HG03558 (cell line): Measurements from ENCODE around the gene FNBP1.

Experiments
- ATAC-seq: cut with Tn5 transposase; IDR thresholded peaks from one replicate; pipeline ENCODE4 v1.9.1; 2021; ENCODE audit warnings: moderate number of reproducible peaks; ENCODE audit not compliant: unreplicated experiment; ENCODE audit errors: extremely low read depth

FNBP1 gene

DNA sequence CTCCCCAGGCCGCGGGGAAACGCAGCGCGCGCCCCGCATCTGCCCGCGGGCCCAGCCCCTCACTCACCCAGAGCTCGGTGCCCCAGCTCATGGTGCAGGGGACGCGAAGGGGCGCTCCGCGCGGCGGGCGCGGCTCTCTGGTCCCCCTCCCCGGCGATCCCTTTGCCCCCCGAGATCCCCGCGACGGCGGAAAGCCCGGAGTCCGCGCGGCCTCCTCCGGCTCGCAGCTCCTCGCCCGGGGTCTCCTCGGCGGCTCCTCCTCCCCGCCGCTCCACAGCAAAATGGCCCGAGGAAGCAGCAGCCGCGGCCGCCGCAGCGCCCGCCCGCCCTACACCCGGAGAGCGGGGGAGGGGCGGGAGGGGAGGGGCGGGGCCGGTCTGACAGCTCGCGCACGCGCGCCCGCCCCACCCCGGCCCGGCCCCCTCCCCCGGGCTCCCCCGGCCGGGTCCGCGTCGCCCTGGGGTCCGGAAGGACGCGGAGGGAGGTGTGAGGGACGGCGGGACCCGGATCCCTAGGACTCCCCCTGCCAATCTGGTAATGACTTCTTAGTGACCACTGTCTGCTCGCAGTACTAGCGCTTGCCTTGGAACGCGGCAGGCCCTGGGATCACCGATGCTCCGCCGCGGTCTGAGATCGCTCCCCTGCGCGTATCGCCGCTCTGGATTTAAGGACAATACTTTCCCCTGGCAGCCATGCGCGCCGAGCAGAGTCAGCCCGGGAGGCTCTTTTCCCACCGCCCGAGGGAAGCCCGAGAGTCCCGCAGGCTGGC is at the start of gene FNBP1:
Gene FNBP1 (minus strand): TSS at position 305 of the 769 bp plus-strand sequence. CDS start 214 bp downstream, at position 91.
- ATAC-seq = no peak

DNA sequence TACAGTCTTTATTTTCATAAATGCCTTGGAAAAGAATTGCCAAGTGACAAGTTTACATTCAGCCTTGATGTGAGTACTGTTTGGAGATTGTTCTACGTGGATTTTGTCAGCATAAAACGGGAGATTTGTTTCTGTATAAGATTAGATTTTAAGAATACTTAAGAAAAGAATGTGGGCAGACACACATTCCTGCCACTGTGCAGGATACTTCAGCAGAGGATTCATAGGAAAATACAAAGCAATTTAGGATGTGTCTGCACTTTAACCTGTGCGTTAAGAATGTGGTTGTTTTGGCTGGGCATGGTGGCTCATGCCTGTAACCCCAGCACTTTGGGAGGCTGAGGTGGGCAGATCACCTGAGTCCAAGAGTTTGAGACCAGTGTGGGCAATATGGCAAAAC is 47.9 kb upstream of the FNBP1 start:
- ATAC-seq = no peak

GRCh38 chr9:130089141-130089540 is 46.2 kb upstream of the FNBP1 start:
- ATAC-seq = no peak

- ATAC-seq = no peak
Observed at GRCh38 chr9:130088051-130088450, 45.1 kb upstream of the FNBP1 start.

DNA sequence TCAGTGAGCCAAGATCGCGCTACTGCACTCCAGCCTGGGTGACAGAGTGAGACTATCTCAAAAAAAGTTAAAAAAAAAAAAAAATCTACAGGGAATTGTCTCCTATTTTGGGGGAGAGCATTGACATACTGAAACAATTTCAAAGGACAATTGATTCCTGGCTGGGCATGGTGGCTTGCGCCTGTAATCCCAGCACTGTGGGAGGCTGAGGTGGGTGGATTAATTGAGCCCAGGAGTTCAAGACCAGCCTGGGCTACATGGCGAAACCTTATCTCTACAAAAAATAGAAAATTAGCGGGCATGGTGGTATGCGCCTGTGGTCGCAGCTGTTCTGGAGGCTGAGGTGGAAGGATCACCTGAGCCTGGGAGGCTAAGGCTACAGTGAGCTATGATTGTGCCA is 41.3 kb upstream of the FNBP1 start:
- no peak for ATAC-seq

DNA sequence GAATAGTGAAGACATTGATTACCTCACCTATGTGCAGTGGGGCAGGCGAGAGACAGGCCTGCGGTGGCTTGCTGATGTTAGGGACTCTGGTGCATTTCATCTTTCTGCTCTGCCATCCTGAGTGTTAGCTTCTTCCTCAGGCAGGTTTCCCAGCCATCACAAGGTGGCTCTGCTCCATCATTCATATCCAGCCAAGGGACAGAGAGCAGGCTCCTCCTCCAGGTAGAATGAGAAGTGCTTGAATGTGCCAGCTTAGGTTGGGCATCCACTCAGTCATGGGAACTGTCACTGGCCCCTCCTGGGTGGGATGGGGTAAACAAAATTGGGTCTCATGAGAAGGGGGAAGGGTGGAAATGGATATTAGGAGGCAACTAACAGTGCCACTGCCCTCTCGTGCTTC is 35.6 kb upstream of the FNBP1 start:
- no peak for ATAC-seq

- no peak for ATAC-seq
Observed at GRCh38 chr9:130073373-130073772, 30.4 kb upstream of the FNBP1 start.

- ATAC-seq = no peak
Observed at GRCh38 chr9:130072515-130073235, 29.7 kb upstream of the FNBP1 start.

GRCh38 chr9:130069048-130069447 is 26.1 kb upstream of the FNBP1 start:
- ATAC-seq = no peak

DNA sequence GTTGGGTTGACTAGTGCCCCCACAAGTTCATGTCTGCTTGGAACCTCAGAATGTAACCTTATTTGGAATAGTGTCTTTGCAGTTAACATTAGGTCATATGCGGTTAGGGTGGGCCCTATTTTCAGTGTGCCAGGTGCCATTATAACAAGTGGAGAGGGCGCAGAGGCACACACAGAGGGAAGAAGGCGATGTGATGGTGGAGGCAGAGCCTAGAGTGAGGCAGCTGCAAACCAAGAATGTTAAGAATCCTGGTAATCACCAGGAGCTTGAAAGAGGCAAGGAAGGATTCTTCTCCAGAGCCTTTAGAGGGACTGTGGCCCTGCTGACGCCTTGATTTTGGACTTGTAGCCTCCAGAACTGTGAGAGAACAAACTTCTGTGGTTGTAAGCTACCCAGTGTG is 21.6 kb upstream of the FNBP1 start:
- no peak for ATAC-seq

- ATAC-seq = no peak
Observed at GRCh38 chr9:130062750-130063149, 19.8 kb upstream of the FNBP1 start.

DNA sequence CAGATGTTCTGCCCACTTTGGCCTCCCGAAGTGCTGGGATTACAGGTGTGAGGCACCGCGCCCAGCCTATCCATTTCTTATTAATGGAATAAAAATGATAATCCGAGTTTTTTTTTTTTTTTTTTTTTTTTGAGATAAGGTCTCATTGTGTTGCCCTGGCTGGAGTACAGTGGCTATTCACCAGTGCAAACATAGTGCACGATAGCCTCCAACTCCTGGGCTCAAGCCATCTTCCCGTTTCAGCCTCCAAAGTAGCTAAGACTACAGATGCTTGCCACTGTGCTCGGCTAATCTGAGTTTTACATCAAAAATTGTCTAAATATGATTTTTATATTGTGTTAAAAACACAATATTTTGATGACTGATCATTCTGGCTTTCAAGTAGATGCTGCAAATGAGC is 17.3 kb upstream of the FNBP1 start:
- no peak for ATAC-seq

GRCh38 chr9:130058887-130059286 is 15.9 kb upstream of the FNBP1 start:
- no peak for ATAC-seq

- ATAC-seq = no peak
Observed at GRCh38 chr9:130058154-130058553, 15.2 kb upstream of the FNBP1 start.

DNA sequence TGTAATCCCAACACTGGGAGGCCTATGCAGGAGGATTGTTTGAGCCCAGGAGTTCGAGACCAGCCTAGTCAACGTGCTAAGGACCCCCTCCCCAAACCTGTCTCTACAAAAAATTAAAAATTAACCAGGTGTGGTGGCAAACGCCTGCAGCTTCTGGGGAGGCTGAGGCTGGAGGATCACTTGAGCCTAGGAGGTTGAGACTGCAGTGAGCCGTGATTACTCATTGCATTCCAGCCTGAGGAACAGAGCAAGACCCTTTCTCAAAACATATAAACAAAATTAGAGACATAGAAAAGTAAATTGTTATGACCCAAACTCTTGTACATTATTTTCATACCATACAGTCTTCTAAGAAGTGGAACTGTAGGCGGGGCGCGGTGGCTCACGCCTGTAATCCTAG is 11.8 kb upstream of the FNBP1 start:
- no peak for ATAC-seq

- ATAC-seq = no peak
Observed at GRCh38 chr9:130054325-130054786, 11.4 kb upstream of the FNBP1 start.

GRCh38 chr9:130053504-130054324 is 10.7 kb upstream of the FNBP1 start, which contains the start of gene GPR107:
Gene GPR107, plus strand, starts transcription at chr9:130053906. Its CDS starts 27 bp downstream, at chr9:130053933.
- no peak for ATAC-seq

DNA sequence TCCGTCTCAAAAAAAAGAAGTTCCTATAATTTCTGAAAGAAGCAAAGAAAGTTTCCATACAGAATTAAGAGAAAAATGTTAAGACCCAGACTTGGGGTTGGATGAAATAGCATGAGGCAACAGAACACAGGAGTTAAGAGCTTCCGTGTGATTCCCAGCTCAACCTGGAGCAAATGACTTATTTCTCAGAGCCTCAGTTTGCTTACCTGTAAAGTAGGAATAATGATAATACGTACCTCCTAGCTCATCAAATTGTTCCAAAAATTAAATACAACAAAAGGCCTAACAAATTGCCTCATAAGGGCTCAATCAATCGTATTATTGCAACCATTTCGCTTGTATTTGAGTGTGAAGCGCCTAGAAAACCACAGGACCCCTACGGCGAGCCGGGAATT is 10.1 kb upstream of the FNBP1 start:
- ATAC-seq = no peak

GRCh38 chr9:130051855-130052254 is 8.9 kb upstream of the FNBP1 start:
- no peak for ATAC-seq

DNA sequence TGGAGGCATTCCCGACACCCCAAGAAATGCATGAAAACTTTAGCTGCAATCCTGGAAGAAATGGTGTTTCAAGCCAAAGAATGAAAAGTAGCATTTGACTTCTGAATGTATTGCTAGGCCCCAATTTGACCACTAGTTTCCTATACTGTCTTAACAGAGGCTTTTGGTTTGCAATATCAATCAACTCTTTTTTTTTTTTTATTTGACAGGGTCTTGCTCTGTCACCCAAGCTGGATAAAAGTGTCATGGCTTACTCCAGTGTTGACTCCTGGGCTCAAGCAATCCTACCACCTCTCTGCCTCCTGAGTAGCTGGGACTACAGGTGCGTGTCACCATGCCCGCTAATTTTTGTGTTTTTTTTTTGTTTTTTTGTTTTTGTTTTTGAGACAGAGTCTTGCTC is 7.5 kb upstream of the FNBP1 start:
- ATAC-seq = no peak
